Effector memory CD4-positive, alpha-beta T cell (primary cell): ENCODE measurements around the gene LIPN.

Experiments used
- DNase-seq, 3 donors: peaks; one replicate each; pipeline ENCODE4 v3.0.0-alpha.2; 2020
- H3K27ac ChIP-seq: 2 replicates; pipeline ENCODE4 v1.7.0; 2013; ENCODE audit warnings: mild to moderate bottlenecking, low read length, moderate library complexity; ENCODE audit not compliant: insufficient read depth, poor library complexity, severe bottlenecking
- H3K27me3 ChIP-seq: replicated peaks from 2 replicates; pipeline ENCODE4 v1.7.0; 2013; ENCODE audit warnings: mild to moderate bottlenecking, low read length; ENCODE audit not compliant: insufficient read depth, control insufficient read depth, poor library complexity, severe bottlenecking
- H3K36me3 ChIP-seq: 2 replicates; pipeline ENCODE4 v1.7.0; 2013; ENCODE audit warnings: mild to moderate bottlenecking, low read length, moderate library complexity; ENCODE audit not compliant: control insufficient read depth, insufficient read depth
- H3K4me1 ChIP-seq: 2 replicates; pipeline ENCODE4 v1.7.0; 2013; ENCODE audit warnings: low read length, mild to moderate bottlenecking; ENCODE audit not compliant: control insufficient read depth, insufficient read depth, poor library complexity, severe bottlenecking
- H3K4me3 ChIP-seq: 2 replicates; pipeline ENCODE4 v1.7.0; 2013; ENCODE audit warnings: low read length, low read depth, mild to moderate bottlenecking; ENCODE audit not compliant: insufficient read depth, poor library complexity, severe bottlenecking
- H3K9me3 ChIP-seq: 2 replicates; pipeline ENCODE4 v1.7.0; 2013; ENCODE audit warnings: mild to moderate bottlenecking, low read length, moderate library complexity; ENCODE audit not compliant: control insufficient read depth

LIPN gene

GRCh38 chr10:88742448-88742847 is 17.4 kb upstream of the LIPN start:
- H3K36me3 ChIP-seq, result no peaks in the 10 kb centered on the region
- DNase-seq, result no peak
- no peak overlapping the region for H3K4me3 ChIP-seq
- no peak overlapping the region for H3K27ac ChIP-seq
- H3K9me3 ChIP-seq, result no peaks in the 10 kb centered on the region
- H3K27me3 ChIP-seq, result no peaks in the 10 kb centered on the region
- H3K4me1 ChIP-seq, result no peaks in the 10 kb centered on the region

- DNase-seq, result no peak
Measured at GRCh38 chr10:88744002-88744401, 15.8 kb upstream of the LIPN start.

GRCh38 chr10:88745633-88746032 is 14.2 kb upstream of the LIPN start:
- H3K27me3 ChIP-seq, result no peaks in the 10 kb centered on the region
- no peaks in the 10 kb centered on the region for H3K4me1 ChIP-seq
- no peak overlapping the region for H3K4me3 ChIP-seq
- no peaks in the 10 kb centered on the region for H3K9me3 ChIP-seq
- no peaks in the 10 kb centered on the region for H3K36me3 ChIP-seq
- DNase-seq, result no peak
- H3K27ac ChIP-seq, result no peak overlapping the region

More at GRCh38 chr10:88744002-88744401, 15.8 kb upstream of the LIPN start:
- Histone ChIP-seq H3K27ac (no peak overlapping the region), H3K27me3 (no peaks in the 10 kb centered on the region), H3K9me3 (no peaks in the 10 kb centered on the region), H3K4me3 (no peak overlapping the region), H3K36me3 (no peaks in the 10 kb centered on the region), H3K4me1 (no peaks in the 10 kb centered on the region)

- no peak for DNase-seq
- Histone ChIP-seq H3K36me3 (no peaks in the 10 kb centered on the region), H3K27me3 (no peaks in the 10 kb centered on the region), H3K9me3 (no peaks in the 10 kb centered on the region), H3K4me3 (no peak overlapping the region), H3K27ac (no peak overlapping the region), H3K4me1 (no peaks in the 10 kb centered on the region)
Measured at GRCh38 chr10:88754287-88754686, 5.5 kb upstream of the LIPN start.

- no peak overlapping the region for H3K27ac ChIP-seq
- no peaks in the 10 kb centered on the region for H3K36me3 ChIP-seq
- H3K4me1 ChIP-seq, result no peaks in the 10 kb centered on the region
- no peaks in the 10 kb centered on the region for H3K27me3 ChIP-seq
- no peaks in the 10 kb centered on the region for H3K9me3 ChIP-seq
- DNase-seq, result no peak
- no peak overlapping the region for H3K4me3 ChIP-seq
Measured at GRCh38 chr10:88755753-88756152, 4.1 kb upstream of the LIPN start.

DNA sequence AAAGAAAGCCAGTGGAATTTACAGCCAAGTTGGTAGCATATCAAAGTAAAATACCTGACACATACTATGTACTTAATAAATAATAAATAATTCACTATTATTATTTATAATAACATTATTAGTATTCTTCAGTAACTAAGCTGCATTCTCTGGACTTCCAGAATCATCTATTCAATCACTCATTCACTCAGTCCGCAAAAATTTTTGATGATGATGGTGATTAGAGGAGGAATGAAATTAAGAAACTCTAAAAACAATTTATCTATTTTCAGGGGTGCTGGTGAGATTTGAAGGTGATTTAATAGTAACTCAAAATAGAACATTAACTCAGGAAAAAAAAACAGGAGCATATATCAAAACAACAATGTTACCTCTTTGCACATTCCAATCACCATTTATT is 3.2 kb upstream of the LIPN start:
- H3K27me3 ChIP-seq, result no peaks in the 10 kb centered on the region
- DNase-seq, result no peak

DNA sequence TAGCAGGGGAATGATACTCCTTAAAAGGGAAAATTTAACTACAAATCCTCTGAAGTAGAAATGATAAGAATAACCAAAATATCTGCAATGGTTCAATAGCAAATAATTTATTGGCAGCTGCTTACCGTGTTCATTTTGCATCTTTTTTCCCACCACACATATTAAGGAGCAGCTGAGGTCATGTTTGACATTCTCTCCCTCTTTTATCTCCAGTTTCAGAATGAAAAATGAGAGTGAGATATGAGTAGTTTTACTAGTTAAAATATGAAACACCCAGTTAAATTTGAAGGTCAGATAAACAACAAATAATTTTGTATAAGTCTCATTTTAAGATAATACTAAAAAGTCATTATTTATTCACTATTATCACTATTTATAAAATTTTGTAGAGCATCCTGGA is 3.1 kb downstream of the LIPN start:
- Histone ChIP-seq H3K4me1 (no peaks in the 10 kb centered on the region), H3K27ac (no peak overlapping the region)

More for the DNA sequence above, 3.2 kb upstream of the LIPN start:
- Histone ChIP-seq H3K27ac (no peak overlapping the region), H3K9me3 (no peaks in the 10 kb centered on the region), H3K36me3 (no peaks in the 10 kb centered on the region), H3K4me1 (no peaks in the 10 kb centered on the region), H3K4me3 (no peak overlapping the region)

DNA sequence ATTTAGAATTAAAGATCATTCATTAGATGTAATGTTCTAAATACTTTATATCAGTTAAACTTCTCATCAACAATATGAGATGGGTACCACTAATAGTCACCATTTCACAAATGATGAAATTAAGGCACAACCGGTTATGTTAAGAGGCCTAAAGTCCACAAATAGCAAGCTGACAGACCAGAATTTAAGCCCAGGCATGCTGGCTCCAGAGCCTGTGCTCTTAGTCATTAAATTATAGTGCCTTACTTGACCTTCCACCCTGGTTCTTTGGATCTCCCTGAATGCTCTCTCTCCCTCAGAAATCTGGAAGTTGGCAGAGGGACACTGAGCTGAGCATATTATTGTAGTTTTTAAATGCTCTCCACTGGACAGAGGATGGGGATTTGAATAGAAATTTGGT is 3.6 kb downstream of the LIPN start:
- H3K9me3 ChIP-seq, result no peaks in the 10 kb centered on the region
- no peaks in the 10 kb centered on the region for H3K4me1 ChIP-seq
- H3K4me3 ChIP-seq, result no peak overlapping the region
- no peaks in the 10 kb centered on the region for H3K36me3 ChIP-seq
- no peaks in the 10 kb centered on the region for H3K27me3 ChIP-seq
- H3K27ac ChIP-seq, result no peak overlapping the region
- no peak for DNase-seq

More for the DNA sequence above, 3.1 kb downstream of the LIPN start:
- Histone ChIP-seq H3K9me3 (no peaks in the 10 kb centered on the region), H3K27me3 (no peaks in the 10 kb centered on the region), H3K36me3 (no peaks in the 10 kb centered on the region), H3K4me3 (no peak overlapping the region)
- no peak for DNase-seq

- H3K36me3 ChIP-seq, result no peaks in the 10 kb centered on the region
- H3K4me3 ChIP-seq, result no peak overlapping the region
- H3K9me3 ChIP-seq, result no peaks in the 10 kb centered on the region
- no peaks in the 10 kb centered on the region for H3K27me3 ChIP-seq
- no peaks in the 10 kb centered on the region for H3K4me1 ChIP-seq
- no peak overlapping the region for H3K27ac ChIP-seq
- DNase-seq, result no peak
Measured at GRCh38 chr10:88764110-88764509, 4.3 kb downstream of the LIPN start.

DNA sequence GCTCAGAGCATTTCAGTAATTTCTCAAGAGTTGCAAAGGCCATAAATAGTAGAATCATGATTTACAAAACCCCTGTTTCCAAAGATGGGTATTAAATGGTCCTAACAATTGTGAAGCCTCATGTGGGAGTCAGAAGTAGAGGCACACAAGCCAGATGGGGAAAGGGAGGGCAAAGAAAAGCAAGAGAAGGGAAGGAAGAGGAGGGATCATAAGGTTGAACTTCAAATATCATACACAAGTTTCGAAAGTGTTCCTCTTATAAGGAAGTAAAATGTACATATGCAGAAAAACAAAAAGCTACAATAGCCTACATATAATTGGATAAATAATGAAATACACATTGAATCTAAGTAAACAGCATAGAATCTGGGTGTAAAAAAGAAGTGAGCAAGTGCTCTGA is 6.0 kb downstream of the LIPN start:
- DNase-seq, result no peak
- no peak overlapping the region for H3K27ac ChIP-seq
- no peaks in the 10 kb centered on the region for H3K36me3 ChIP-seq
- H3K27me3 ChIP-seq, result no peaks in the 10 kb centered on the region
- H3K9me3 ChIP-seq, result no peaks in the 10 kb centered on the region
- no peaks in the 10 kb centered on the region for H3K4me1 ChIP-seq
- H3K4me3 ChIP-seq, result no peak overlapping the region

GRCh38 chr10:88769384-88769783 is 9.6 kb downstream of the LIPN start:
- H3K36me3 ChIP-seq, result no peaks in the 10 kb centered on the region
- H3K4me3 ChIP-seq, result no peak overlapping the region
- no peak for DNase-seq
- H3K4me1 ChIP-seq, result no peaks in the 10 kb centered on the region
- H3K27ac ChIP-seq, result no peak overlapping the region
- no peaks in the 10 kb centered on the region for H3K9me3 ChIP-seq
- no peaks in the 10 kb centered on the region for H3K27me3 ChIP-seq
